Measurements from ENCODE around the gene COL25A1.

GRCh38 chr4:109266891-109267290, 35.6 kb downstream of the COL25A1 start:
- TF ChIP-seq POLR2AphosphoS5 (IDR thresholded peaks at IDR 0.05; ENCODE audit: low read depth, low read length): no peak
- TF ChIP-seq CTCF (IDR thresholded peaks at IDR 0.05): no peak
- no peak for TF ChIP-seq SIN3A (IDR thresholded peaks at IDR 0.05; ENCODE audit: borderline replicate concordance, insufficient read depth, low read depth, low read length)

Measured in Panc1 (cell line).